Esophagus muscularis mucosa (tissue), 4 donors: ENCODE data around the gene SDK2. TPM values are rescaled to one million over a fixed set of nuclear protein-coding genes. Genes with fewer than 3 reads are reported as not detected.

Source experiments
- DNase-seq: peaks from one replicate; pipeline ENCODE4 v3.0.0-alpha.2; 2017; ENCODE audit errors: extremely low spot score
- H3K27ac ChIP-seq, 4 donors: fragments of 200-600 bp; sonication (generic); replicated peaks in 1 of 4; 1 replicate in 3 of 4; 2 replicates in 1 of 4; pipeline ENCODE4 v1.5.1; 2016 to 2019; ENCODE audit warnings: mild to moderate bottlenecking in 1 of 4
- H3K27me3 ChIP-seq, 4 donors: fragments of 200-600 bp; sonication (generic); one replicate each; pipeline versions ENCODE4 v1.5.1 to v1.6.0; 2016 to 2019
- H3K36me3 ChIP-seq, 4 donors: fragments of 200-600 bp; sonication (generic); one replicate each; pipeline ENCODE4 v1.5.1; 2016 to 2019
- H3K4me1 ChIP-seq, 4 donors: fragments of 200-600 bp; sonication (generic); one replicate each; pipeline ENCODE4 v1.5.1; 2016 to 2019
- H3K4me3 ChIP-seq, 4 donors: fragments of 200-600 bp; sonication (generic); 1 replicate in 2 of 4; 2 replicates in 2 of 4; pipeline ENCODE4 v1.5.1; 2016 to 2019; ENCODE audit warnings: mild to moderate bottlenecking in 4 of 4, moderate library complexity in 1 of 4
- H3K9me3 ChIP-seq, 4 donors: fragments of 200-600 bp; sonication (generic); 1 replicate in 3 of 4; 2 replicates in 1 of 4; pipeline ENCODE4 v1.5.1; 2016 to 2019
- EP300 ChIP-seq: sonication (generic); formaldehyde crosslinking; IDR thresholded peaks from one replicate; pipeline ENCODE4 v1.6.1; 2017; ENCODE audit warnings: antibody characterized with exemption
- POLR2A ChIP-seq: fragments of 450-650 bp; IDR thresholded peaks from one replicate; pipeline ENCODE4 v1.6.1; 2017; ENCODE audit warnings: antibody characterized with exemption, moderate library complexity, mild to moderate bottlenecking, low read depth
- POLR2AphosphoS5 ChIP-seq, 2 donors: sonication (generic); formaldehyde crosslinking; IDR thresholded peaks; one replicate each; pipeline ENCODE4 v1.6.1; 2017; ENCODE audit warnings: antibody characterized with exemption in 2 of 2
- WGBS: methylation state at CpG from one replicate; pipeline ENCODE4 v1.1.5; 2018; 5-methylcytosine and 5-hydroxymethylcytosine counted together
- intact Hi-C: fragments of 100-400 bp; cut with DNase I; formaldehyde crosslinking; loops from one replicate; pipeline ENCODE4 v1.15.1; 2023
- total RNA-seq, 4 donors: library from RNA; depleted of rRNA; stranded (reverse); fragments of >200 nt; gene quantifications; one replicate each; pipeline versions ENCODE4 v1.1.0 to v1.2.1, GENCODE V29; 2016
- TF ChIP-seq, protein P1 (sequence below), 3 experiments: fragments of 200-600 bp in 2 of 3; fragments of 450-650 bp in 1 of 3; sonication (generic) in 2 of 3; IDR thresholded peaks; one replicate each; pipeline ENCODE4 v1.5.1; 2017 to 2019; ENCODE audit warnings: antibody characterized with exemption in 3 of 3, mild to moderate bottlenecking in 2 of 3, moderate library complexity in 1 of 3

Gene SDK2
- total RNA-seq, 4 donors from 2014 or later, result 0.42 to 2.0 (median 1.2) TPM

- Histone ChIP-seq H3K27ac (no peak overlapping the region), H3K9me3 (no peaks in the 10 kb centered on the region), H3K27me3 (peaks cover 0 to 41% (median 0%) of the 10 kb centered on the region in 4 donors), H3K4me3 (no peak overlapping the region), H3K36me3 (no peaks in the 10 kb centered on the region), H3K4me1 (no peaks in the 10 kb centered on the region)
- TF ChIP-seq POLR2A, result no peak
- no peak for TF ChIP-seq EP300
- no peak for TF ChIP-seq POLR2AphosphoS5 (IDR thresholded peaks at IDR 0.05)
- TF ChIP-seq, protein P1, sequence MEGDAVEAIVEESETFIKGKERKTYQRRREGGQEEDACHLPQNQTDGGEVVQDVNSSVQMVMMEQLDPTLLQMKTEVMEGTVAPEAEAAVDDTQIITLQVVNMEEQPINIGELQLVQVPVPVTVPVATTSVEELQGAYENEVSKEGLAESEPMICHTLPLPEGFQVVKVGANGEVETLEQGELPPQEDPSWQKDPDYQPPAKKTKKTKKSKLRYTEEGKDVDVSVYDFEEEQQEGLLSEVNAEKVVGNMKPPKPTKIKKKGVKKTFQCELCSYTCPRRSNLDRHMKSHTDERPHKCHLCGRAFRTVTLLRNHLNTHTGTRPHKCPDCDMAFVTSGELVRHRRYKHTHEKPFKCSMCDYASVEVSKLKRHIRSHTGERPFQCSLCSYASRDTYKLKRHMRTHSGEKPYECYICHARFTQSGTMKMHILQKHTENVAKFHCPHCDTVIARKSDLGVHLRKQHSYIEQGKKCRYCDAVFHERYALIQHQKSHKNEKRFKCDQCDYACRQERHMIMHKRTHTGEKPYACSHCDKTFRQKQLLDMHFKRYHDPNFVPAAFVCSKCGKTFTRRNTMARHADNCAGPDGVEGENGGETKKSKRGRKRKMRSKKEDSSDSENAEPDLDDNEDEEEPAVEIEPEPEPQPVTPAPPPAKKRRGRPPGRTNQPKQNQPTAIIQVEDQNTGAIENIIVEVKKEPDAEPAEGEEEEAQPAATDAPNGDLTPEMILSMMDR (IDR thresholded peaks at IDR 0.05), result no peak
- DNase-seq, result no peak
- intact Hi-C loops, result no loop called here
- WGBS, result 80% methylated on average over 17 of the region's 17 CpGs
Observed at GRCh38 chr17:73508931-73509605, 135.2 kb downstream of the SDK2 start.

DNA sequence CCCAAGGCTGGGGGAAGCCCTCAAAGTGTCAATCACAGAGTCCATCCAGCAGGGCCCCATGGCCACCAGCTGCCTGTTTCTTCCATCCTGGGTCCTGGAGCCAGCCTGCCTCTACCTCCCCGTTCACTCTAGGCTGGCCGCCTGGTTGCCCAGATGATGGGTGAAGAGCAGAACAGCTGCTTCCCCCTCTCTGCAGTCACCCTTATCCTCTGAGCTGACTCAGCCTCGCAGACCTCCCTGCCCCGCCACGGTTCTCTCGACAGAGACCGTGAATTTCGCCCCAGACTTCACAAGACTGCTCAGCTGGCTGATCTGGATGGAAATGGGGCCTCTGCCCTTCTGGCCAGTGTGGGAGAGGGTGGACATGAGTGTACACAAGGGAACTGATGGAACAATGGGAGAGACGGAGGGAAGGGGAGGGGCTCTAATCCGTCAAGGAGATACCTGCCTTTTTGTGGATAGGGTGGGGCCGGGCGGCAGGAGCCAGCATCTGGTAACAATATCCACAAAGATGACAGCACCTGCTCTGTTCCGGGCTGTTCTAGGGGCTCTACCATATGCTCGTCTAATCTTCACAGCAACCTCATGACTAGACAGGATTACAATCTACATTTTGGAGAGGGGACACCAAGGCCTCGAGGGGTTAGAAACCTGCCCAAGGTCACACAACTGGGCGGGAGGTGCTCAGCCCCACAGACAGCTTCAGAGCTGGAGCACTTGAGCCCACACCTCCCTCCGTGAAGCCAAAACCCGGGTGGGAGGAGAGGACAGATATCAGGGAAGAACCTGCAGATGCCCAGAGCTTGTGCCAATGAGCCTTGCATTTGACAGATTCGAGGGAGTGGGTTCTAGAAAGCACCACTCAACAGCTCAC is 136.0 kb downstream of the SDK2 start:
- intact Hi-C loops, result no loop called here
- H3K9me3 ChIP-seq, result no peaks in the 10 kb centered on the region
- H3K4me1 ChIP-seq, result no peaks in the 10 kb centered on the region
- H3K4me3 ChIP-seq, result no peak overlapping the region
- peaks cover 0 to 40% (median 0%) of the 10 kb centered on the region in 4 donors for H3K27me3 ChIP-seq
- no peak overlapping the region for H3K27ac ChIP-seq
- no peaks in the 10 kb centered on the region for H3K36me3 ChIP-seq
- TF ChIP-seq, protein P1 (IDR thresholded peaks at IDR 0.05), result no peak
- TF ChIP-seq POLR2A (no peak), EP300 (no peak), POLR2AphosphoS5 (IDR thresholded peaks at IDR 0.05) (no peak)
- no peak for DNase-seq
- 72% methylated on average over 18 of the region's 19 CpGs for whole genome bisulfite sequencing

DNA sequence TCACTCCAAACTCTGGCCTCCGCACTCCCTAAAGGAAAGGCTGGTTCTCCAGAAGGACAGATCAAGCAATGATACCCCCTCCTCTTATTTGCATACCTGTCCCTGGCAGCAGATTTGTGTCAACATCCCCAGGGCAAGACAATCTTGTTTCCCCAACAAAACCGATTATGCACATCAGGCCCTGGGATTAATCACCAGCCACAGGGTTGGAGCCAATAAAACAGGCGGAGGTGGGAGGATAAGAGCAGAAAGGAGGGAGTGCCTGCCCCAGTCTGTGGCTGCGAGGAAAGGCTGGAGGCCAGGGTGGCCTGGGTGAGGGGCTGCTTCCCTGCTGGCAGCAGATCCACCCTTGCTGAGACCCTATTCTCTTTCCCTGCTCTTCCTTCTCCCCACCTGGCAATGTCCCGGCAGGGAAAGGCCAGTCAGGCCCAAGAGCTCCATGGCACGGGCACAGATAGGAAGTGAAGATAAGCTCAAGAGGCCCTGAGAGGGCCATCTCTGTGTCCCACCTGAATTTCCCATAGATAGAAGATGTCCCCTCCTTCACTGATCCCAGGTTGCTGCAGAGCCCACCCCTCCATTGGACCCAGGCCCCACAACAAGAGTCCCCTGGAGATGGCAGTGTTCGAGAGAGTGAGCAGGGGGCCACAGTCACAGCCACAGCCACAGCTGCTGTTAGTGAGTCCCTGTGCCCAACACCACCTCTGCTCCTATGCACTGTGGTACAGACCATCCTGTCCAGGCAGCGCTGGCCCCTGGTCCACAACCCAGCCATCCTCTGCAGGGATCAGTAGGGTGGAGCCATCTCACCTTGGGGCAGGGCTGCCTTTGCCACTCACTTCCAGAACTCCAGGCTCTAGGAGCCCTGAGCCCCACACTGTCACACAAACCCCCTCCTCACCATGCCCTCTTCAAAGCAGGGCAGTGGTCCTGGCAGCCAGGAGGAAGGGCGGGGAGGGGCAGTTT is 137.5 kb downstream of the SDK2 start:
- H3K4me3 ChIP-seq, result no peak overlapping the region
- peaks cover 0 to 40% (median 0%) of the 10 kb centered on the region in 4 donors for H3K27me3 ChIP-seq
- no peaks in the 10 kb centered on the region for H3K9me3 ChIP-seq
- no peaks in the 10 kb centered on the region for H3K36me3 ChIP-seq
- no peaks in the 10 kb centered on the region for H3K4me1 ChIP-seq
- no peak overlapping the region for H3K27ac ChIP-seq
- intact Hi-C loops, result no loop called here
- TF ChIP-seq POLR2A (no peak), POLR2AphosphoS5 (IDR thresholded peaks at IDR 0.05) (no peak), EP300 (no peak)
- WGBS, result 82% methylated on average over 7 of the region's 9 CpGs
- no peak for DNase-seq

DNA sequence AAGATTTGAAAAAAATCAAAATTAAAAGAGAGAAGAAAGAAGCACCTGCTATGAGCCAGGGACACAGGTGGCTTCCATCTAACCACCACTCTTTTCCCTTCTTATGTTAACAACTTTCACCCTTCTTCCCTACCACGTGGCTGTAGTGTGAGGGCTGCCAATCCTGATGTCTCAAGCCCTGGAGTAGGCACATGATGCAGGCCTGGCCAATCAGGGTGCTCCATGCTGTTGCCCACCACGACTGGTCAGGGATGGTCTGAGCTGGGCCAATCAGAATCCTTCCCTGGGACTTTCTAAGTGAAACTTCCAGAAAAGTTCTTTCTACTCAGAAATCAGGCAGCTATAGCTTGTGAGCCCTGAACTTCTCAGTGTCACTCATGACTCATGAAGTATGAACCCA is 140.7 kb downstream of the SDK2 start:
- TF ChIP-seq POLR2AphosphoS5 (IDR thresholded peaks at IDR 0.05), result no peak
- TF ChIP-seq, protein P1 (IDR thresholded peaks at IDR 0.05), result no peak
- no peak overlapping the region for H3K4me3 ChIP-seq
- peaks cover 0 to 24% (median 0%) of the 10 kb centered on the region in 4 donors for H3K27me3 ChIP-seq
- H3K36me3 ChIP-seq, result no peaks in the 10 kb centered on the region
- 53% methylated on average over 2 of the region's 2 CpGs for WGBS
- DNase-seq, result no peak
- H3K4me1 ChIP-seq, result no peaks in the 10 kb centered on the region
- no peak overlapping the region for H3K27ac ChIP-seq
- H3K9me3 ChIP-seq, result no peaks in the 10 kb centered on the region
- intact Hi-C loops, result no loop called here
